Mesangial cell (primary cell): Measurements from ENCODE around the gene LGI2. TPM values are rescaled to one million over a fixed set of nuclear protein-coding genes. Genes with fewer than 3 reads are reported as not detected.

ENCODE experiments used
- total RNA-seq: library from RNA; depleted of rRNA; stranded (reverse); fragments of >200 nt; gene quantifications from 2 replicates; pipeline ENCODE4 v1.2.3, GENCODE V29; 2015

The LGI2 gene
- under 0.01 and 0.13 TPM in 2 replicates for total RNA-seq

GRCh38 chr4:25030277-25031076 is at the start of gene LGI2:
Gene LGI2 (minus strand): TSS chr4:25030946. CDS start chr4:25030693, 253 bp downstream.

Other genes with a start within 250 kb of the LGI2 start
- 0.65 and 2.5 TPM in 2 replicates for gene SOD3, start 235.4 kb downstream of the LGI2 start, total RNA-seq
- gene CCDC149, start 117.9 kb downstream of the LGI2 start, total RNA-seq = 1.6 and 4.9 TPM in 2 replicates
- 2.4 and 4.1 TPM in 2 replicates for gene SEPSECS, start 129.5 kb upstream of the LGI2 start, total RNA-seq
- gene PI4K2B, start 203.1 kb upstream of the LGI2 start, total RNA-seq = 7.9 and 20.0 TPM in 2 replicates